HUES64 (cell line): ENCODE measurements around the gene PCBP3.
"Not testable (repeated sequence)": the region's sequence is repeated elsewhere in the genome, so short reads cannot be mapped to it uniquely, and the experiment has no call there.

Source experiments
- H3K27ac ChIP-seq: 2 replicates; pipeline ENCODE4 v1.7.0; 2013; ENCODE audit warnings: low read depth, low read length, inconsistent platforms
- H3K27me3 ChIP-seq: 2 replicates; pipeline ENCODE4 v1.6.1; 2013; ENCODE audit warnings: mild to moderate bottlenecking, low read length; ENCODE audit not compliant: insufficient read depth
- H3K36me3 ChIP-seq: 2 replicates; pipeline ENCODE4 v1.6.1; 2013; ENCODE audit warnings: mild to moderate bottlenecking, low read length; ENCODE audit not compliant: insufficient read depth
- H3K4me1 ChIP-seq: 2 replicates; pipeline ENCODE4 v1.6.1; 2013; ENCODE audit warnings: mild to moderate bottlenecking, low read length, moderate library complexity; ENCODE audit not compliant: insufficient read depth
- H3K4me3 ChIP-seq: 2 replicates; pipeline ENCODE4 v1.5.1; 2013; ENCODE audit warnings: mild to moderate bottlenecking, low read length, moderate library complexity
- H3K9ac ChIP-seq: 2 replicates; pipeline ENCODE4 v1.6.1; 2013; ENCODE audit warnings: mild to moderate bottlenecking, low read depth, low read length
- H3K9me3 ChIP-seq: 2 replicates; pipeline ENCODE4 v1.6.1; 2013; ENCODE audit warnings: low read depth, low read length; ENCODE audit not compliant: insufficient read depth
- WGBS: fragments of 150-250, 120-280 bp; methylation state at CpG from one replicate; pipeline ENCODE4 v1.1.7; 2013; ENCODE audit warnings: missing lambda C conversion rate; 5-methylcytosine and 5-hydroxymethylcytosine counted together

The PCBP3 gene

GRCh38 chr21:45889961-45890360, 246.4 kb downstream of the PCBP3 start:
- H3K27me3 ChIP-seq = no peaks in the 10 kb centered on the region
- no peaks in the 10 kb centered on the region for H3K9me3 ChIP-seq
- no peaks in the 10 kb centered on the region for H3K36me3 ChIP-seq
- no peak overlapping the region for H3K4me3 ChIP-seq
- no peaks in the 10 kb centered on the region for H3K4me1 ChIP-seq
- no peak overlapping the region for H3K27ac ChIP-seq
- no peak overlapping the region for H3K9ac ChIP-seq
- 82% methylated on average over 10 of the region's 10 CpGs for WGBS

DNA sequence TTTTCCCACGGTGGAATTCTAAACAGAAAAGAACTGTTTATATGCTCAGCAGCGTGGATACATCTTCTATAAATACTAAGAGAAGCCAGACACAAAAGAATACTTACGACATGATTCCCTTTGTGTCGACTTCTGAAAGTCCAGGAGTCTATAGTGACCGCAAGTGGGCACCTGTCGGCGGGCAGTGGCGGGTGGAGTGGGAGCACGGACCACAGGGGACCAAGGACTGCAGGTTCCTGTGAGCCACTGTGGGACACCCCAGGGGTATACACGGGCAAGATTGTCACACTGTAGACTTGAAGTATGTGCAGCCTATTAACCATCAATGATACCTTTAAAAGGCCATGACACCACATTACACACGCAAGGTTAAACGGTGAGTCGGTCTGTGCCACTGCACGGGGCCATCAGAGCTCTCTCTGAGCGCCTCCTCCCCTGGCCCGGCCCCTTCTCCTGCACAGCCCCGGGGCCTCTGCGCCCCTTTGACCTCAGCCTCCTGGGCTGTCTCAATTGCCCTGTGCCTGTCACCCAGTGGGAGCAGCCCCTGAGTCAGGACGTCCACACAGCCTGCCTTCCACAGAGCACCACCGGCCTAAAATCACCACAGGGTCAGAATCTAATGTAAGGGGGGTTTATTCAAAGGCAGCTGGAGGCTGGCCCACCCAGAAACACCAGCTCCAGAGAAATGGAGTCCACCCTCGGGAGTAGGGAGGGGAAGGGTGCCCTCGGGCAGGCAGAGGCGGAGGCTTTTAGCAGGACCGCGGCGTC, 248.0 kb downstream of the PCBP3 start:
- H3K27me3 ChIP-seq = no peaks in the 10 kb centered on the region
- H3K9ac ChIP-seq = no peak overlapping the region
- no peaks in the 10 kb centered on the region for H3K4me1 ChIP-seq
- WGBS = 89% methylated on average over 25 of the region's 26 CpGs
- H3K36me3 ChIP-seq = no peaks in the 10 kb centered on the region
- no peak overlapping the region for H3K4me3 ChIP-seq
- H3K9me3 ChIP-seq = no peaks in the 10 kb centered on the region
- no peak overlapping the region for H3K27ac ChIP-seq

DNA sequence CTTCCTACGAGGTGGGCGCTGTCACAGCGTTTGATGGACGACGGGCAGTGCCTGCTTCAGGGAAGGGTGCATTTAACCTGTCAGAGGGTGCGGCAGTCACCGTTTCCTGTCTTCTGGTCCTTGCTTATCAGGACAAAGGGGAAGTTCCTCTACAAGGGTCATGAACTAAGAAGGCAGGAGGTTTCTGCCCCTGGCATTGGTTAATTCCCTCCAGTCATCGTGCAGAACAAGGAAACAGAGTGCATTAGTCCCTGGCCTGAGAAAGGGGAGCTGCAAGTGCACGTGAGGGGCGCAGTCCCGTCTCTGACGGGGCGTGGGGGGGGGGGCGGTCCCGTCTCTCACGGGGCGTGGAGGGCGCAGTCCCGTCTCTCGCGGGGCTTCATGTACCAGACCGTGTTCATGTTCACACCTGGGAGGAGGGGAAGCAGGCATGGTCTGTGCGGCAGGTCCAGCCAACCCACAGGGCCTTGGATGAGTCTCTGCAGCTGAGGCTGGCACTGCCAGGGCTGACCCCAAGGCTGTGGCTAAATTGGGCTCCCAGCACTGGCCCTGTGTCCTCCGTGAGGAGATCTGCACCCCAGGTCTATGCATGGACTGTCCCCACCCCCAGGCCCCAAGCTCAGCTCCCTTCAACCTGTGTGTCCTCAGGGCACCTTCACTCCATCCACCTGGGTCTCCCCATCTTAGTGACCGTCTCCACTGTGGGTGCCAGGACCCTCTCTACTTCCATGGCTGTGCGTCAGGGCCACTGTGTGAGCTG, 248.8 kb downstream of the PCBP3 start:
- WGBS = 82% methylated on average over 26 of the region's 26 CpGs
- no peak overlapping the region for H3K27ac ChIP-seq
- H3K4me3 ChIP-seq = no peak overlapping the region

DNA sequence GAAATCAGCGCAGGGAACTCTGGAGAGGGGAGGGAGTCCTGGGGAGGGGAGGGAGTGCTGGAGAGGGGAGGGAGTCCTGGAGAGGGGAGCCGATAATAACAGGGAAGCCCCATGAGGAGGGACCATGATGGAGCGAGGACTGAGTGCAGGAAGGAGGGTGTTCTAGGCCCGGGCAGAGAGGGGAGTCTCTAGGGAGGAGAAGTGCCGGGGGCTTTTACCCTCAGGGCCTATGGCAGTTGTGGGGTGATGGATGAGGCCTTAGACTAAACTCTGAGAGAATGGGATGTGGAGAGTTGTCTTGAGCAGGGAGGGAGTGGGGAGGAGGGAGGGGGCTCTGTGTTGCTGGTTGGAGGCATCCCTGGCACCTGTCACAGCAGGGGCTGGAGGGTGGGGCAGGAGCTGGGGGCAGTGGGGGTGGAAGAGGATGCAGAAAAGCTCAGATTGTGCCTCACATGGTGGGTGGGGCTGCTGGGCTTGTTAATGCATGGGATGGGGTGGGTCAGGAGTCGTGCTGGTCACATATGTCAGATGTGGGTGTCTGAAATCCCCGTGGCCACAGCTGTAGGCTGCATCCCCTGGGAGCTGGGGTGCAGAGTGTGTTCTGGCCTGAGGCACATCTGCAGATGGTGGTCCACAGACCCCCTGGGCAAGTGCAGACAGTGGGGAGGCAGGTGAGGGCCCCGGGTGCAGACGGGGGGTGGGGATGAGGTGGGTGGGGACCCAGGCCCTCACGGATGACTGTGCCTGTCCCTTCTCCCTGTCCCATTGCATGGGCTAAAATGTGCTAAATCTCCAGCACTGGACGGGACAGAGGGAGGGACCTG, 249.6 kb downstream of the PCBP3 start:
- no peaks in the 10 kb centered on the region for H3K36me3 ChIP-seq
- no peak overlapping the region for H3K27ac ChIP-seq
- no peak overlapping the region for H3K4me3 ChIP-seq
- 87% methylated on average over 11 of the region's 11 CpGs for WGBS
- H3K27me3 ChIP-seq = no peaks in the 10 kb centered on the region
- no peak overlapping the region for H3K9ac ChIP-seq
- no peaks in the 10 kb centered on the region for H3K9me3 ChIP-seq
- no peaks in the 10 kb centered on the region for H3K4me1 ChIP-seq

More for the DNA sequence above, 248.8 kb downstream of the PCBP3 start:
- H3K27me3 ChIP-seq = no peaks in the 10 kb centered on the region
- H3K9ac ChIP-seq = no peak overlapping the region
- no peaks in the 10 kb centered on the region for H3K9me3 ChIP-seq
- no peaks in the 10 kb centered on the region for H3K36me3 ChIP-seq
- no peaks in the 10 kb centered on the region for H3K4me1 ChIP-seq

DNA sequence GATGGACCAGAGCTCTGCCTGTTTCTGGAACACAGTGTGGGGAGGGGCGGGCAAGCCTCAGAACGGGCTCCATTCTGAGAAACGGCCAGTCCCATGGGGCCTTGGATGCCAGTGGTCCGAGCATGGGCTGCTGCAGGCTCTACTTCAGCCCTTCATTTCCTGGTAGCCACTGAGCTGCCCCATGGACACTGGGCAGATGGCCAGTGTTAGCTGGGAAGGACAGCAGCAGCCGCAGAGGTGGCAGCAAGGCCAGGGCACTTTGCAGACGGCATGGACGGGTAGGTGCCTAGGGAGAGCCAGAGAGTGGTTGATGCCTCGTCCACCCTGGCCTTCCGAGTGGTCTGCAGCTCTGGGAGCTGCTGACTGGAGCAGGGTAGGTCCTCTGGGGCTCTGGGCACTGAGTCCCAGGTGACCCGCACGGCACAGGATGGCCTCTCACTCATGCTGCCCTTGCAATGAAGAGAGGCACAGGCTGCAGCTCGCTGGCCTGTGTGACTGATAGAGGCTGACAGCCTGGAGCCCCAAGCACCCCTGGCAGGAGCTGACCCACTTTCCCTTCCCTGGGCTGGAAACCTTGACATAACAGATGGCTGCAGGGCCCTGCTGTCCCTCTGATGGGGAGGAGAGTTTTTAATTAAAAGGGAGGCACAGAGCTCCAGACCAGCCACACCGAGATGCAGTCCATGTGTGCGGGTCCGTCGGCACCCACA, 250.4 kb downstream of the PCBP3 start:
- H3K9me3 ChIP-seq = no peaks in the 10 kb centered on the region
- no peak overlapping the region for H3K4me3 ChIP-seq
- H3K36me3 ChIP-seq = no peaks in the 10 kb centered on the region
- H3K4me1 ChIP-seq = no peaks in the 10 kb centered on the region
- H3K27me3 ChIP-seq = no peaks in the 10 kb centered on the region
- H3K27ac ChIP-seq = no peak overlapping the region
- H3K9ac ChIP-seq = no peak overlapping the region
- 91% methylated on average over 16 of the region's 16 CpGs for WGBS

GRCh38 chr21:45894450-45894825, 250.9 kb downstream of the PCBP3 start:
- WGBS = 95% methylated on average over 9 of the region's 9 CpGs
- Histone ChIP-seq H3K4me3 (no peak overlapping the region), H3K4me1 (no peaks in the 10 kb centered on the region), H3K36me3 (no peaks in the 10 kb centered on the region), H3K27me3 (no peaks in the 10 kb centered on the region), H3K9ac (no peak overlapping the region), H3K27ac (no peak overlapping the region), H3K9me3 (no peaks in the 10 kb centered on the region)

DNA sequence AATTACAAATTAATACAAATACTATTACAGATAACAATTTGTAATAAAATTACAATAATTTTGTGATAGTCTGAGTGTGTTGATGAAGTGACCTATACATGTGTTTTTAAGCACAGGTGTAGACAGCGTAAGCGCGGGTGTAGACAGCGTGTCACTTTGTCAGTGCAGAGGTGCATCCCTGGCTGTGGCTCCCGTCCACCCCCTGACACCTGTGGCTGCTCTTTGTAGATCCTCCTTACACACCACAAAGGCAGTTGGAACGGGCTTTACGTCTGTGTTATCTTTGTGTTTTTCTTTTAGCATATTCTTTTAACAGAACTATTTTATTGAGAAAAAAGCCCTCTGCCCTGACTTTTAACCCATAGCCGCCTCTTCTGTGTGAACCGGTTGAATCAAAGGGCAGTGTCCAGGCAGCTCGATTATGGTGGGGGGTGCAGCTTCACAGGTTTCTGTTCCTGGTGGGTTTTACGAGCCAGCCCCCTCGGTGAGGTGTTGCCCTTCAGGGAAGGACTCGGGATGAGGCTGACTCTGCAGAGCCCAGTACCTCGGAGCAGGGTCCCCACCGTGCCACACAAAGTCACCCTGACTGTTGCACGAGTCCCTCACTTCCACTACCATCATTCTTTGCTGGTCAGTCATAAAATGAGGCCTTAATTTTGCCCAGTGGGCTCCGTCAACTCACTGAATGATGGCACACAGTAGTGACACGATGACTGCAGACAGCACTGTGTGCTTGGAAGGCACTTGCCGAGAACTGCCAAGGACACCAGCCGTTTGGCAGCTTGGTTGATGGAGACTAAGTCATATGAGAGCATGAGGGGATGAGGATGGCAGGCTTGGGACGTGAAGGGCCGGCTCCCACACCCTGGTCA, 251.6 kb downstream of the PCBP3 start:
- Histone ChIP-seq H3K9me3 (no peaks in the 10 kb centered on the region), H3K9ac (no peak overlapping the region), H3K27me3 (no peaks in the 10 kb centered on the region), H3K4me1 (no peaks in the 10 kb centered on the region), H3K27ac (no peak overlapping the region), H3K4me3 (no peak overlapping the region), H3K36me3 (no peaks in the 10 kb centered on the region)
- WGBS = 93% methylated on average over 20 of the region's 22 CpGs

GRCh38 chr21:45895778-45896370, 252.3 kb downstream of the PCBP3 start:
- no peaks in the 10 kb centered on the region for H3K27me3 ChIP-seq
- no peak overlapping the region for H3K27ac ChIP-seq
- H3K4me1 ChIP-seq = no peaks in the 10 kb centered on the region
- H3K9me3 ChIP-seq = no peaks in the 10 kb centered on the region
- no peak overlapping the region for H3K9ac ChIP-seq
- no peaks in the 10 kb centered on the region for H3K36me3 ChIP-seq
- 93% methylated on average over 17 of the region's 17 CpGs for WGBS
- no peak overlapping the region for H3K4me3 ChIP-seq

DNA sequence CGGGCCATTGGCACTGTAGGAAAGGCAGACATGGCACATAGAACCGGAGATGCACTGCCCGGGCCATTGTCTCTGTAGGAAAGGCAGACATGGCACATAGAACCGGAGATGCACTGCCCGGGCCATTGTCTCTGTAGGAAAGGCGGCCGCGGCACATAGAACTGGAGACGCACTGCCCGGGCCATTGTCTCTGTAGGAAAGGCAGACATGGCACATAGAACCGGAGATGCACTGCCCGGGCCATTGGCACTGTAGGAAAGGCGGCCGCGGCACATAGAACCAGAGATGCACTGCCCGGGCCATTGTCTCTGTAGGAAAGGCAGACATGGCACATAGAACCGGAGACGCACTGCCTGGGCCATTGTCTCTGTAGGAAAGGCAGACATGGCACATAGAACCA, 252.9 kb downstream of the PCBP3 start:
- not testable (repeated sequence) for H3K9ac ChIP-seq, H3K9me3 ChIP-seq, H3K4me3 ChIP-seq, H3K27ac ChIP-seq, H3K4me1 ChIP-seq, H3K36me3 ChIP-seq, H3K27me3 ChIP-seq
- WGBS = 89% methylated on average over 18 of the region's 18 CpGs
